ENCODE results near the gene ZFAND5. TPM values are rescaled to one million over a fixed set of nuclear protein-coding genes. Genes with fewer than 3 reads are reported as not detected.
A peak's percentile ranks its signal among the peaks of the same experiment; 100 is the strongest.

ZFAND5 gene
- polyA plus RNA-seq, 3 donors: 199 to 702 (median 237) TPM

DNA sequence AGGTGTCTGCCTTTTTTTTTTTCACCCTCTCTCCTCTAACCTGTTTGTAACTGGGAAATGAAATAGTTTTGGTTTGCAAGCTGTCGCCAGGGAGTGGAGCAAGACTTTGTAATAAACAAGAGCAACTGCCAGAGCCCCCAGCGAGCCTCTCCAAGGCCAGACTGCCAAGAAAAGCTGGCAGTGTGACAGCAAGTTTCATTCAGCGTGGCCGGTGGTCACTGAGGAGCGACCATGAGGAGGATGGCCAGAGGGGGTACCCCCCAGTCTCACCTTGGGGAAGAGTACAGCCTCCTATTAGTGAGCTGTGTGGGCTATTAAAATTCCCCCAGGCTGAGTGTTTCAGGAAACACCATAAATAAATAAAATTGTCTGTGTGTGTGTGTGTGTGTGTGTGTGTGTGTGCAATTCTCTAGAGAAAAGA lies 49.9 kb downstream of the ZFAND5 start:
- WGBS (ENCODE audit: insufficient coverage): 5% methylated on average over 4 of the region's 5 CpGs
- H3K36me3 ChIP-seq (replicated peaks in 1 of 2; ENCODE audit: control insufficient read depth in 1 of 2, insufficient read depth in 2 of 2, low read length in 2 of 2): peaks cover 4 to 12% of the 10 kb centered on the region in 2 donors
- DNase-seq: no peak
- peaks cover 21% of the 10 kb centered on the region for H3K79me2 ChIP-seq (ENCODE audit: insufficient read depth, low read length)
- intact Hi-C loops (cut with micrococcal nuclease): loop anchor here in 1 of 2 donors (5.0 kb wide), 1 partner anchor 33 kb away; no protein-coding TSS in a partner anchor
- Mint-ChIP-seq H3K4me1 (peaks cover 60% of the 10 kb centered on the region), H3K9me3 (no peaks in the 10 kb centered on the region), H3K27me3 (ENCODE audit: low read depth in 3 of 3) (peaks cover 0 to 1% (median 0%) of the 10 kb centered on the region in 3 donors), H3K36me3 (peaks cover 14 to 16% of the 10 kb centered on the region in 2 donors), H3K4me3 (no peak overlapping the region), H3K27ac (peak overlapping the region; percentile 50 to 82 (median 63))
- TF ChIP-seq, protein P1, sequence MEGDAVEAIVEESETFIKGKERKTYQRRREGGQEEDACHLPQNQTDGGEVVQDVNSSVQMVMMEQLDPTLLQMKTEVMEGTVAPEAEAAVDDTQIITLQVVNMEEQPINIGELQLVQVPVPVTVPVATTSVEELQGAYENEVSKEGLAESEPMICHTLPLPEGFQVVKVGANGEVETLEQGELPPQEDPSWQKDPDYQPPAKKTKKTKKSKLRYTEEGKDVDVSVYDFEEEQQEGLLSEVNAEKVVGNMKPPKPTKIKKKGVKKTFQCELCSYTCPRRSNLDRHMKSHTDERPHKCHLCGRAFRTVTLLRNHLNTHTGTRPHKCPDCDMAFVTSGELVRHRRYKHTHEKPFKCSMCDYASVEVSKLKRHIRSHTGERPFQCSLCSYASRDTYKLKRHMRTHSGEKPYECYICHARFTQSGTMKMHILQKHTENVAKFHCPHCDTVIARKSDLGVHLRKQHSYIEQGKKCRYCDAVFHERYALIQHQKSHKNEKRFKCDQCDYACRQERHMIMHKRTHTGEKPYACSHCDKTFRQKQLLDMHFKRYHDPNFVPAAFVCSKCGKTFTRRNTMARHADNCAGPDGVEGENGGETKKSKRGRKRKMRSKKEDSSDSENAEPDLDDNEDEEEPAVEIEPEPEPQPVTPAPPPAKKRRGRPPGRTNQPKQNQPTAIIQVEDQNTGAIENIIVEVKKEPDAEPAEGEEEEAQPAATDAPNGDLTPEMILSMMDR (IDR thresholded peaks at IDR 0.05): no peak
- H3K27ac ChIP-seq (ENCODE audit: low read depth in 1 of 2, low read length in 2 of 2): peak overlapping the region in 1 of 2 donors; percentile 57
- no peaks in the 10 kb centered on the region for H4K20me1 ChIP-seq (ENCODE audit: insufficient read depth, low read length)
- no peak overlapping the region for H3K4me3 ChIP-seq (replicated peaks in 1 of 3; ENCODE audit: low read depth in 2 of 3, low read length in 3 of 3)
- H3K4me2 ChIP-seq (replicated peaks; ENCODE audit: extremely low read depth, low read length, poor library complexity, severe bottlenecking): no peak overlapping the region
- H3K9me3 ChIP-seq (replicated peaks in 1 of 2; ENCODE audit: control insufficient read depth in 1 of 2, insufficient read depth in 1 of 2, low read length in 2 of 2): no peaks in the 10 kb centered on the region
- peaks cover 48 to 53% of the 10 kb centered on the region in 2 donors for H3K4me1 ChIP-seq (ENCODE audit: control insufficient read depth in 1 of 2, insufficient read depth in 2 of 2, low read length in 2 of 2)
- H3K27me3 ChIP-seq (ENCODE audit: control insufficient read depth in 2 of 2, insufficient read depth in 2 of 2, low read length in 2 of 2): no peaks in the 10 kb centered on the region
- peak overlapping the region; percentile 41 for H2AFZ ChIP-seq (ENCODE audit: insufficient read depth, low read depth, low read length, poor library complexity, severe bottlenecking)
- H3K9ac ChIP-seq (ENCODE audit: insufficient read depth, low read length, poor library complexity, severe bottlenecking): peak overlapping the region; percentile 16

DNA sequence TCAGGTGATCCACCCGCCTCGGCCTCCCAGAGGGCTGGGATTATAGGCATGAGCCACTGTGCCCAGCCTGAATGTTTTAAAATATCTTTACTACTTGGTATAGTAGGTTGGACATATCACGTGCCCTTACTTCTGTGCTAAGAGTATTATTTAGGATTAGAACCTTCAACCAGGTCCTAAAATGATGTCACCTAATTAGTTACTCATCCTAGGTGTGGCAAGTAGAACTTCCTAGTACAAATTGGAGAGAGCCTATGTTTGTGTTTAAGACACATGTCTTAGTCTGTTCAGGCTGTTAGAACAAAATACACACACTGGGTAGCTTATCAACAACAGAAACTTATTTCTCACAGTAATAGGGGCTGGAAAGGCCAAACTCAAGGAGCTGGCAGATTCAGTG lies 51.5 kb downstream of the ZFAND5 start:
- no peak overlapping the region for H3K9ac ChIP-seq (ENCODE audit: insufficient read depth, low read length, poor library complexity, severe bottlenecking)
- H2AFZ ChIP-seq (ENCODE audit: insufficient read depth, low read depth, low read length, poor library complexity, severe bottlenecking): no peak overlapping the region
- no CpG with 5 or more reads among the region's 3 CpGs for WGBS (ENCODE audit: insufficient coverage)
- H3K79me2 ChIP-seq (ENCODE audit: insufficient read depth, low read length): peaks cover 34% of the 10 kb centered on the region
- no peak overlapping the region for H3K4me2 ChIP-seq (replicated peaks; ENCODE audit: extremely low read depth, low read length, poor library complexity, severe bottlenecking)
- no peak overlapping the region for H3K4me3 Mint-ChIP-seq
- peaks cover 51 to 57% of the 10 kb centered on the region in 2 donors for H3K4me1 ChIP-seq (ENCODE audit: control insufficient read depth in 1 of 2, insufficient read depth in 2 of 2, low read length in 2 of 2)
- peak overlapping the region in 1 of 2 donors; percentile 63 for H3K27ac ChIP-seq (ENCODE audit: low read depth in 1 of 2, low read length in 2 of 2)
- no peaks in the 10 kb centered on the region for H3K9me3 Mint-ChIP-seq
- intact Hi-C loops (cut with micrococcal nuclease): loop anchor here in 1 of 2 donors (5.0 kb wide), 1 partner anchor 34 kb away; no protein-coding TSS in a partner anchor
- peaks cover 0 to 1% (median 0%) of the 10 kb centered on the region in 3 donors for H3K27me3 Mint-ChIP-seq (ENCODE audit: low read depth in 3 of 3)
- peak overlapping the region in 5 of 7 donors; percentile 33 to 82 (median 79) for H3K27ac Mint-ChIP-seq
- no peaks in the 10 kb centered on the region for H3K27me3 ChIP-seq (ENCODE audit: control insufficient read depth in 2 of 2, insufficient read depth in 2 of 2, low read length in 2 of 2)
- no peaks in the 10 kb centered on the region for H4K20me1 ChIP-seq (ENCODE audit: insufficient read depth, low read length)
- no peak overlapping the region for H3K4me3 ChIP-seq (replicated peaks in 1 of 3; ENCODE audit: low read depth in 2 of 3, low read length in 3 of 3)
- peaks cover 67% of the 10 kb centered on the region for H3K4me1 Mint-ChIP-seq
- TF ChIP-seq, protein P1 (IDR thresholded peaks at IDR 0.05): no peak
- H3K36me3 Mint-ChIP-seq: peaks cover 15 to 20% of the 10 kb centered on the region in 2 donors
- peaks cover 4 to 12% of the 10 kb centered on the region in 2 donors for H3K36me3 ChIP-seq (replicated peaks in 1 of 2; ENCODE audit: control insufficient read depth in 1 of 2, insufficient read depth in 2 of 2, low read length in 2 of 2)
- DNase-seq: peak in 1 of 3 donors; percentile 26
- no peaks in the 10 kb centered on the region for H3K9me3 ChIP-seq (replicated peaks in 1 of 2; ENCODE audit: control insufficient read depth in 1 of 2, insufficient read depth in 1 of 2, low read length in 2 of 2)

All from CD14-positive monocyte (primary cell).